Measurements from ENCODE around the gene TIMM17A.
A peak's percentile ranks its signal among the peaks of the same experiment; 100 is the strongest.

TIMM17A gene

DNA sequence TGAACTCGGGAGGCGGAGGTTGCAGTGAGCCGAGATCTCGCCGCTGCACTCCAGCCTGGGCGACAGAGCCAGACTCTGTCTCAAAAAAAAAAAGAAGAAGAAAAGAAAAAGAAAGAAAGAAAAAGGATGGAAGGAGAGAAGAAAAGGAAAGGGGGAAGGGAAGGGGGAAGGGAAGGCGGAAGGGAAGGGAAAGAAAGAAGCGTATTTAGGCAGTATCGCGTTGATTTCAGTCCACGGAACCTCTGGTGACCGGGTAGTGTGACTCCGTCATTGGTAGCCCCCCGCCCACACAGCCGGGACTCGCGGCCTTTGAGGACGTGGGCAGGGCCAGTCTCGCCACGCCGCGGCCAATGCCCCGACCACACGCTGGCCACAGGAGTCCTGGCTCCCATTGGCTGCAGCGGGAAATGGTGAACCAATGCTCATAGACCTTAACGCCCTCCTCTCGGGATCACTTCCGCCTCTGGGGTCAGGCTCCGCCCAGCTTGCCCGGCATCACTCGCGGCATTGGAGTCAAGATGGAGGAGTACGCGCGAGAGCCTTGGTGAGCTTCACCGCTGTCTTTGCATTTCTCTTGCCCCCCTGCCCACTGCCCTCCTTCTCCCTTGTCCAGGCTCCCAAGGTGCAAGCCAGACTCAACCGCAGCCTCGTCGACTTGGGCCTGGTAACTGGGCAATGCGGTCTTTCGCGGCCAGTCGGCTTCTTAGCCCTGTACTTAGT lies at the start of gene TIMM17A:
Gene TIMM17A (plus strand): TSS at position 495 of the 720 bp plus-strand sequence. CDS start 24 bp downstream, at position 519.
- no peak for TF ChIP-seq ZNF274 (IDR thresholded peaks at IDR 0.05; ENCODE audit: low read depth, low read length)
- peak; percentile 90 for TF ChIP-seq YY1 (IDR thresholded peaks at IDR 0.05; ENCODE audit: insufficient read depth, insufficient read length)
- H3K36me3 ChIP-seq (ENCODE audit: insufficient read depth, insufficient read length, low read length), result peaks cover 33% of the 10 kb centered on the region
- H3K4me1 ChIP-seq (ENCODE audit: insufficient read depth, insufficient read length), result peaks cover 2% of the 10 kb centered on the region
- H3K4me3 ChIP-seq (ENCODE audit: insufficient read length, low read depth), result peak within 1 kb of the TSS; percentile 100
- peak within 1 kb of the TSS; percentile 100 for H3K9ac ChIP-seq (ENCODE audit: insufficient read length, low read depth)
- H3K9me3 ChIP-seq (ENCODE audit: insufficient read depth, low read length), result no peaks in the 10 kb centered on the region
- no peaks in the 10 kb centered on the region for H3K27me3 ChIP-seq (ENCODE audit: insufficient read depth, insufficient read length)
- DNase-seq (ENCODE audit: low read depth, low spot score), result peak; percentile 97

- H3K4me3 ChIP-seq (ENCODE audit: insufficient read length, low read depth), result no peak overlapping the region
- no peaks in the 10 kb centered on the region for H3K36me3 ChIP-seq (ENCODE audit: insufficient read depth, insufficient read length, low read length)
- no peak overlapping the region for H3K9ac ChIP-seq (ENCODE audit: insufficient read length, low read depth)
- no peaks in the 10 kb centered on the region for H3K9me3 ChIP-seq (ENCODE audit: insufficient read depth, low read length)
- DNase-seq (ENCODE audit: low read depth, low spot score), result no peak
- H3K4me1 ChIP-seq (ENCODE audit: insufficient read depth, insufficient read length), result peaks cover 13% of the 10 kb centered on the region
- TF ChIP-seq YY1 (IDR thresholded peaks at IDR 0.05; ENCODE audit: insufficient read depth, insufficient read length) (no peak), ZNF274 (IDR thresholded peaks at IDR 0.05; ENCODE audit: low read depth, low read length) (no peak), SUZ12 (IDR thresholded peaks at IDR 0.05; ENCODE audit: extremely low read depth, insufficient read depth, insufficient read length) (no peak)
- H3K27me3 ChIP-seq (ENCODE audit: insufficient read depth, insufficient read length), result no peaks in the 10 kb centered on the region
Observed at GRCh38 chr1:201906336-201906735, 49.0 kb upstream of the TIMM17A start.

DNA sequence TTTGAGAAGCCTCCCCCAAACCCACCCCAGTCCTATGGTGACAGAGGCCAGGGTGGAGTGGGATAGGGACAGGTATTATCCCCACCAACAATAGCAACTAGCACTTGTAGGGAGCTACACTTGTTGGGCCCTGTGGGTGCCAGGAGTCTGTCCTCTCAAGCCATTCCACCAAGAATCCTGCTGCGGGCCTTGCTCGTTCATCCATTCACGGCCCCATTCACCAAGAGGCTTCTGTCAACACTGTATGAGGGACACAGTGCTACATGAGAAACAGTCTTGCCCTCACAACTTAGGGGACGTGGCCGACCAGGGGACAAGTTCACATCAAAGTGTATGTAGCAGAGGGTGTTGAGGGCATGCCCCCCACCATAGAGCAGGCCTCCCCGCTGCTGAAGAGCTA lies 47.7 kb upstream of the TIMM17A start:
- Histone ChIP-seq H3K4me3 (ENCODE audit: insufficient read length, low read depth) (no peak overlapping the region), H3K9me3 (ENCODE audit: insufficient read depth, low read length) (no peaks in the 10 kb centered on the region), H3K9ac (ENCODE audit: insufficient read length, low read depth) (no peak overlapping the region), H3K27me3 (ENCODE audit: insufficient read depth, insufficient read length) (no peaks in the 10 kb centered on the region), H3K36me3 (ENCODE audit: insufficient read depth, insufficient read length, low read length) (no peaks in the 10 kb centered on the region), H3K4me1 (ENCODE audit: insufficient read depth, insufficient read length) (peaks cover 12% of the 10 kb centered on the region)
- no peak for TF ChIP-seq SUZ12 (IDR thresholded peaks at IDR 0.05; ENCODE audit: extremely low read depth, insufficient read depth, insufficient read length)
- no peak for TF ChIP-seq ZNF274 (IDR thresholded peaks at IDR 0.05; ENCODE audit: low read depth, low read length)
- DNase-seq (ENCODE audit: low read depth, low spot score), result no peak

DNA sequence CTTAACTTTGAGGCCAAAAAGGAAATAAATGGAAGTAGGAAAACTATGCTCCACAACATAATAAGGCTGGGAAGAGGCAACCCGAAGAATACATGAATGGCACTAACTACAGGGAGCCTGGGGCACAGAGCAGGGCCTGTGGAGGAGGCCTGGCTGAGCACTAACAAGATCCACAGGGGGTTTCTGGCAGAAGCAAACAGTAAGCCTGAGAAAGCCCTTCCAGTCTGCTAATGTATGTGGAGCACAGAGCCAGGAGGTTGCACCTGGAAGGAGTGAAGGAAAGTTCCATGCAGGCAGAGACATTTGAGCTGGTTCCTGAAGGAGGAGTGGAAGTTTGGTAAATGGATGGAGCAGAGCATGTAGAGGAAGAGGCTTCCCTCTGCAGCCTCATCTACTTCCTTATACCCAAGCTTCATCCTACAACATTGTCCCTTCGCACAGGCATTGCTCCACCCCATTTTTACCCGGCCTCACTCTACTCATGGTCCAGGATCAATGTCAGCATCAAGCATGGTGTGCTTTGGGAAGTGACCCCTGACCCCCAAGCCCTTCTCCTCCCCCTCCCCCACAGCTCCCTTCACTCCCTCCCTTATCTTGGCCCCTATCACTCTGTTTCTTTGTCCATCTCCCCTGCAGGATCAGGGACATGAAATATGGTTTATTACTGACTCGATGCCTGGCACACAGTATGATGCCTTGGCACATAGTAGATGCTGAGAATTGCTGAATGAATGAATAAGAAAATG lies 43.3 kb upstream of the TIMM17A start:
- TF ChIP-seq SUZ12 (IDR thresholded peaks at IDR 0.05; ENCODE audit: extremely low read depth, insufficient read depth, insufficient read length) (no peak), ZNF274 (IDR thresholded peaks at IDR 0.05; ENCODE audit: low read depth, low read length) (no peak), YY1 (IDR thresholded peaks at IDR 0.05; ENCODE audit: insufficient read depth, insufficient read length) (no peak)
- H3K9me3 ChIP-seq (ENCODE audit: insufficient read depth, low read length), result no peaks in the 10 kb centered on the region
- H3K9ac ChIP-seq (ENCODE audit: insufficient read length, low read depth), result peak overlapping the region; percentile 12
- H3K4me1 ChIP-seq (ENCODE audit: insufficient read depth, insufficient read length), result peaks cover 5% of the 10 kb centered on the region
- no peak for DNase-seq (ENCODE audit: low read depth, low spot score)
- no peak overlapping the region for H3K4me3 ChIP-seq (ENCODE audit: insufficient read length, low read depth)
- H3K27me3 ChIP-seq (ENCODE audit: insufficient read depth, insufficient read length), result no peaks in the 10 kb centered on the region
- no peaks in the 10 kb centered on the region for H3K36me3 ChIP-seq (ENCODE audit: insufficient read depth, insufficient read length, low read length)

GRCh38 chr1:201912832-201913231 lies 42.5 kb upstream of the TIMM17A start:
- Histone ChIP-seq H3K9ac (ENCODE audit: insufficient read length, low read depth) (no peak overlapping the region), H3K4me1 (ENCODE audit: insufficient read depth, insufficient read length) (peaks cover 9% of the 10 kb centered on the region), H3K4me3 (ENCODE audit: insufficient read length, low read depth) (no peak overlapping the region), H3K27me3 (ENCODE audit: insufficient read depth, insufficient read length) (no peaks in the 10 kb centered on the region), H3K36me3 (ENCODE audit: insufficient read depth, insufficient read length, low read length) (no peaks in the 10 kb centered on the region), H3K9me3 (ENCODE audit: insufficient read depth, low read length) (no peaks in the 10 kb centered on the region)
- DNase-seq (ENCODE audit: low read depth, low spot score), result no peak
- TF ChIP-seq YY1 (IDR thresholded peaks at IDR 0.05; ENCODE audit: insufficient read depth, insufficient read length), result peak; percentile 14
- no peak for TF ChIP-seq ZNF274 (IDR thresholded peaks at IDR 0.05; ENCODE audit: low read depth, low read length)
- TF ChIP-seq SUZ12 (IDR thresholded peaks at IDR 0.05; ENCODE audit: extremely low read depth, insufficient read depth, insufficient read length), result no peak

DNA sequence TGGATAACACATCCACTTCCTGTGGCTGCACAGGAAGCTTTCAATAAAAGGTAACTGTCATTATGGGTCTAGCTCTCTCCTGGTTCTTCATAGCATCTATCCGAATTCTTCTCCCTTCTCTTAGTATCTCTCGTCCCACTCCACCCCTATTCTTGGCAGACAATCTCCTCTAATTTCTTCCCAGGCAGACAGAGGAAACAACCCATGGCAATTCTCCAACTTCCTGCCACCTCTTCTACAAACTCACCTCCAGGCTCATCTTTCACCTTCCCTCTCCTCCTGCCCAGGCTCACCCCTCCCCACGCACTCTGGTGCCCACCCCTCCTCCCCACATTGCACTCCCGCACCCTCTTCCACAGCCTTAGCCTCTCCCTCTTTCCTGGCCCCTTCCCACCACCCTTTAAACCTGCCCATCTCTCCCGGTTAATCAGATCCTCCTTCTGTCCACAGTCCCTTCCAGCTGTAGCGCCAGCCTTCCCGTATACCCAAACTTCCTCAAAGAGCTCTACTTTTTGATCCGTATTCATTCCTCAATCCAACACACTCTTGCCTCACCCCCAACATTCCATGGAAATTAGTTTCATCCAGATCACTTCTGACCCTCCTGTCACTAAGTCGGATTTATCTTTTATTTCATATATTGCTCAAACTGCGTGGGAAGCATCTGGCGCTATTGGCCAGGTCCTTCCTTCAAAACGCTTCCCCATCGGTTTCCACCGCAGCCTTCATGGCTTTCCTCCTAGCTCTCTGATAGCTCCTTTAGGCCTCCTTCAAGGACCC lies 40.7 kb upstream of the TIMM17A start:
- H3K9ac ChIP-seq (ENCODE audit: insufficient read length, low read depth), result no peak overlapping the region
- no peak overlapping the region for H3K4me3 ChIP-seq (ENCODE audit: insufficient read length, low read depth)
- no peaks in the 10 kb centered on the region for H3K36me3 ChIP-seq (ENCODE audit: insufficient read depth, insufficient read length, low read length)
- no peak for TF ChIP-seq ZNF274 (IDR thresholded peaks at IDR 0.05; ENCODE audit: low read depth, low read length)
- no peak for TF ChIP-seq YY1 (IDR thresholded peaks at IDR 0.05; ENCODE audit: insufficient read depth, insufficient read length)
- TF ChIP-seq SUZ12 (IDR thresholded peaks at IDR 0.05; ENCODE audit: extremely low read depth, insufficient read depth, insufficient read length), result no peak
- peaks cover 9% of the 10 kb centered on the region for H3K4me1 ChIP-seq (ENCODE audit: insufficient read depth, insufficient read length)
- H3K9me3 ChIP-seq (ENCODE audit: insufficient read depth, low read length), result no peaks in the 10 kb centered on the region
- no peaks in the 10 kb centered on the region for H3K27me3 ChIP-seq (ENCODE audit: insufficient read depth, insufficient read length)
- no peak for DNase-seq (ENCODE audit: low read depth, low spot score)

Measured in NT2/D1 (cell line).